SK-N-SH (cell line): ENCODE data around the gene R3HCC1L. TPM values are rescaled to one million over a fixed set of nuclear protein-coding genes. Genes with fewer than 3 reads are reported as not detected.

ENCODE experiments used
- CTCF ChIA-PET: fragments of 300-600, 350-600 bp; formaldehyde crosslinking; extraction: SDS; loops from one replicate; lab custom pipeline; 2021; lab: Yijun Ruan, JAX
- POLR2A ChIA-PET: fragments of 350-600 bp; sonication (Branson Sonifier 250); formaldehyde crosslinking; extraction: SDS; loops from one replicate; lab custom pipeline; 2020; ENCODE audit warnings: antibody characterized with exemption, inconsistent platforms; lab: Yijun Ruan, JAX
- DNase-seq: peaks from one replicate; pipeline ENCODE4 v3.0.0; 2012
- H2AFZ ChIP-seq: fragments of 200-600 bp; sonication (generic); 2 replicates; pipeline ENCODE4 v1.8.1; 2016; ENCODE audit warnings: antibody characterized with exemption, mild to moderate bottlenecking, low read depth
- H3F3A ChIP-seq: fragments of 200-600 bp; sonication (generic); replicated peaks from 2 replicates; pipeline ENCODE3; 2016; ENCODE audit warnings: antibody characterized with exemption, mild to moderate bottlenecking; ENCODE audit not compliant: insufficient read depth
- H3K27ac ChIP-seq, 2 experiments: fragments of 200-500 bp in 1 of 2; fragments of 200-600 bp in 1 of 2; sonication (Bioruptor generic) in 1 of 2; sonication (generic), shearing (Covaris generic) in 1 of 2; 2 replicates each; pipeline versions ENCODE4 v1.5.1 to v1.6.1; 2014 to 2016; ENCODE audit warnings: low read depth in 2 of 2, inconsistent platforms in 1 of 2, low read length in 1 of 2, mild to moderate bottlenecking in 1 of 2, mixed read lengths in 1 of 2
- H3K27me3 ChIP-seq: fragments of 200-600 bp; sonication (generic), shearing (Covaris generic); 2 replicates; pipeline ENCODE4 v1.6.1; 2016; ENCODE audit warnings: mixed run types; ENCODE audit not compliant: insufficient read depth
- H3K36me3 ChIP-seq, 2 experiments: fragments of 200-500 bp in 1 of 2; fragments of 200-600 bp in 1 of 2; sonication (Bioruptor generic) in 1 of 2; sonication (generic) in 1 of 2; replicated peaks in 1 of 2; 2 replicates each; pipeline versions ENCODE3 to v1.5.1; 2014 to 2016; ENCODE audit warnings: low read length in 1 of 2, mild to moderate bottlenecking in 1 of 2; ENCODE audit not compliant: insufficient read depth in 2 of 2, control insufficient read depth in 1 of 2
- H3K4me1 ChIP-seq, 2 experiments: fragments of 200-500 bp in 1 of 2; fragments of 200-600 bp in 1 of 2; sonication (Bioruptor generic) in 1 of 2; sonication (generic), shearing (Covaris generic) in 1 of 2; 2 replicates each; pipeline versions ENCODE4 v1.5.1 to v1.6.1; 2014 to 2016; ENCODE audit warnings: low read depth in 1 of 2, low read length in 1 of 2, mixed run types in 1 of 2; ENCODE audit not compliant: insufficient read depth in 2 of 2, control insufficient read depth in 1 of 2
- H3K4me2 ChIP-seq: fragments of 200-600 bp; sonication (generic), shearing (Covaris generic); 2 replicates; pipeline ENCODE4 v1.6.1; 2017; ENCODE audit warnings: mixed run types
- H3K4me3 ChIP-seq, 2 experiments: fragments of 200-500 bp in 1 of 2; fragments of 200-600 bp in 1 of 2; sonication (Bioruptor generic) in 1 of 2; sonication (generic), shearing (Covaris generic) in 1 of 2; 2 replicates each; pipeline versions ENCODE4 v1.5.1 to v1.8.1; 2014 to 2016; ENCODE audit warnings: low read depth in 2 of 2, inconsistent platforms in 1 of 2, low read length in 1 of 2, mild to moderate bottlenecking in 1 of 2, mixed read lengths in 1 of 2, moderate library complexity in 1 of 2
- H3K79me2 ChIP-seq: fragments of 200-600 bp; sonication (generic); 2 replicates; pipeline ENCODE4 v1.8.1; 2017; ENCODE audit warnings: mild to moderate bottlenecking; ENCODE audit not compliant: insufficient read depth
- H3K9ac ChIP-seq: fragments of 200-600 bp; sonication (generic); 2 replicates; pipeline ENCODE4 v1.6.1; 2017; ENCODE audit warnings: mixed run types
- H3K9me2 ChIP-seq: fragments of 200-600 bp; sonication (generic); 2 replicates; pipeline ENCODE4 v1.6.1; 2017; ENCODE audit warnings: mixed run types
- H3K9me3 ChIP-seq: fragments of 200-600 bp; sonication (generic); 2 replicates; pipeline ENCODE4 v1.6.1; 2017; ENCODE audit warnings: mixed run types, mild to moderate bottlenecking, moderate library complexity
- H4K20me1 ChIP-seq: fragments of 200-600 bp; sonication (generic); 2 replicates; pipeline ENCODE4 v1.6.1; 2017; ENCODE audit warnings: mild to moderate bottlenecking, mixed run types; ENCODE audit not compliant: insufficient read depth
- EP300 ChIP-seq, 2 experiments: IDR thresholded peaks; 2 replicates each; pipeline versions ENCODE4 v1.4.0 to v1.6.1; 2012; ENCODE audit warnings: borderline replicate concordance in 1 of 2, low read depth in 1 of 2, low read length in 1 of 2
- FOXJ3 ChIP-seq: sonication (generic); formaldehyde crosslinking; IDR thresholded peaks from 2 replicates; pipeline ENCODE4 v1.5.1; 2020; ENCODE audit warnings: mild to moderate bottlenecking, missing genetic modification reagents
- FOXM1 ChIP-seq: IDR thresholded peaks from 2 replicates; pipeline ENCODE4 v1.4.0; 2012; ENCODE audit warnings: low read depth, mild to moderate bottlenecking
- IRF3 ChIP-seq: fragments of 150-350 bp; IDR thresholded peaks from 2 replicates; pipeline ENCODE4 v1.6.1; 2016; ENCODE audit warnings: mild to moderate bottlenecking, low read depth, low read length
- NFIC ChIP-seq: IDR thresholded peaks from 2 replicates; pipeline ENCODE4 v1.4.0; 2012; ENCODE audit warnings: borderline replicate concordance
- POLR2AphosphoS5 ChIP-seq: IDR thresholded peaks from 2 replicates; pipeline ENCODE4 v1.6.1; 2012; ENCODE audit warnings: low read depth, low read length
- TEAD4 ChIP-seq: IDR thresholded peaks from 2 replicates; pipeline ENCODE4 v1.4.0; 2012; ENCODE audit warnings: mild to moderate bottlenecking, borderline replicate concordance; ENCODE audit not compliant: insufficient read depth
- USF1 ChIP-seq: IDR thresholded peaks from 2 replicates; pipeline ENCODE4 v1.4.0; 2012; ENCODE audit warnings: low read depth, borderline replicate concordance
- WGBS: methylation state at CpG from one replicate; pipeline ENCODE4 v1.1.6; 2017; ENCODE audit warnings: low lambda C conversion rate; 5-methylcytosine and 5-hydroxymethylcytosine counted together
- polyA plus RNA-seq, 3 experiments: library from polyadenylated mRNA; depleted of rRNA; stranded (reverse); fragments of >200 nt; gene quantifications; 2 replicates each; pipeline ENCODE4 v1.2.3, GENCODE V29; 2012

The R3HCC1L gene
- polyA plus RNA-seq, 1 of the 3 experiments (the other 2 are of a cell fraction) = 6.0 TPM

- H3K4me1 ChIP-seq = no peaks in the 10 kb centered on the region; a peak in 1 of 4 replicates
- WGBS = 96% methylated on average over 2 of the region's 2 CpGs
- peaks cover 30% of the 10 kb centered on the region for H3K79me2 ChIP-seq
- H2AFZ ChIP-seq = no peak overlapping the region
- TF ChIP-seq EP300 (IDR thresholded peaks at IDR 0.05; ENCODE audit: borderline replicate concordance in 1 of 2, low read depth in 1 of 2, low read length in 1 of 2) (no peak), USF1 (no peak), FOXM1 (no peak), IRF3 (no peak)
- no peak for DNase-seq
- 0 out of 2 replicates have a peak, but pooled peaks cover 11% of the 10 kb centered on the region for H3K9me3 ChIP-seq
- no peaks in the 10 kb centered on the region for H3K27me3 ChIP-seq
- H3K36me3 ChIP-seq = peaks cover 13 to 22% of the 10 kb centered on the region in 2 experiments
- no peak overlapping the region for H3K9ac ChIP-seq
- CTCF ChIA-PET = no interaction called here
- 0 out of 2 replicates have a peak, but pooled peaks cover 4% of the 10 kb centered on the region for H4K20me1 ChIP-seq
- POLR2A ChIA-PET = no interaction called here
- no peaks in the 10 kb centered on the region for H3F3A ChIP-seq
- no peak overlapping the region for H3K4me2 ChIP-seq
- H3K9me2 ChIP-seq = no peaks in the 10 kb centered on the region
- H3K27ac ChIP-seq = no peak overlapping the region
- no peak overlapping the region for H3K4me3 ChIP-seq
These were observed 80.9 kb downstream of the R3HCC1L start for GRCh38 chr10:98215373-98215772.

GRCh38 chr10:98217801-98218200 is 83.3 kb downstream of the R3HCC1L start:
- Histone ChIP-seq H3F3A (no peaks in the 10 kb centered on the region), H3K36me3 (peaks cover 0 to 18% of the 10 kb centered on the region in 2 experiments), H3K9me2 (no peaks in the 10 kb centered on the region), H4K20me1 (0 out of 2 replicates have a peak, but pooled peaks cover 4% of the 10 kb centered on the region), H3K27me3 (no peaks in the 10 kb centered on the region), H3K4me2 (no peak overlapping the region), H3K9me3 (0 out of 2 replicates have a peak, but pooled peaks cover 11% of the 10 kb centered on the region), H3K9ac (no peak overlapping the region), H3K4me1 (no peaks in the 10 kb centered on the region), H2AFZ (no peak overlapping the region), H3K4me3 (no peak overlapping the region), H3K27ac (no peak overlapping the region), H3K79me2 (peaks cover 37% of the 10 kb centered on the region)
- DNase-seq = no peak
- no peak for TF ChIP-seq TEAD4
- ChIA-PET CTCF (no interaction called here), POLR2A (no interaction called here)
- WGBS = 93% methylated on average over 1 of the region's 1 CpG

GRCh38 chr10:98223874-98224273 is 89.4 kb downstream of the R3HCC1L start:
- Histone ChIP-seq H3K9ac (no peak overlapping the region), H3F3A (peaks cover 8% of the 10 kb centered on the region), H4K20me1 (peaks cover 17% of the 10 kb centered on the region), H3K9me3 (peaks cover 23% of the 10 kb centered on the region; the same call in 1 of the 2 replicates), H3K4me1 (peaks cover 5 to 15% of the 10 kb centered on the region in 2 experiments; a peak in 3 of 4 replicates), H3K79me2 (peaks cover 72% of the 10 kb centered on the region), H3K27ac (peak overlapping the region in 1 of 2 experiments; percentile 51; a peak in 1 of 4 replicates)
- no peak for TF ChIP-seq TEAD4
- no peak for TF ChIP-seq NFIC
- no peak for TF ChIP-seq POLR2AphosphoS5
- no peak for TF ChIP-seq FOXJ3
- TF ChIP-seq, all 33 proteins: peak for 0
- DNase-seq = no peak
- POLR2A ChIA-PET = no interaction called here
- H3K4me3 ChIP-seq = no peak overlapping the region
- H3K36me3 ChIP-seq = peaks cover 0 to 13% of the 10 kb centered on the region in 2 experiments
- CTCF ChIA-PET = no interaction called here
- no peaks in the 10 kb centered on the region for H3K27me3 ChIP-seq
- H2AFZ ChIP-seq = no peak overlapping the region
- no peaks in the 10 kb centered on the region for H3K9me2 ChIP-seq
- no peak overlapping the region for H3K4me2 ChIP-seq
- 100% methylated on average over 6 of the region's 6 CpGs for WGBS
